ENCODE results near the gene USP14. TPM values are rescaled to one million over a fixed set of nuclear protein-coding genes. Genes with fewer than 3 reads are reported as not detected.

Gene USP14
- total RNA-seq, 1 experiment from 2014 or later: 56.1 TPM

DNA sequence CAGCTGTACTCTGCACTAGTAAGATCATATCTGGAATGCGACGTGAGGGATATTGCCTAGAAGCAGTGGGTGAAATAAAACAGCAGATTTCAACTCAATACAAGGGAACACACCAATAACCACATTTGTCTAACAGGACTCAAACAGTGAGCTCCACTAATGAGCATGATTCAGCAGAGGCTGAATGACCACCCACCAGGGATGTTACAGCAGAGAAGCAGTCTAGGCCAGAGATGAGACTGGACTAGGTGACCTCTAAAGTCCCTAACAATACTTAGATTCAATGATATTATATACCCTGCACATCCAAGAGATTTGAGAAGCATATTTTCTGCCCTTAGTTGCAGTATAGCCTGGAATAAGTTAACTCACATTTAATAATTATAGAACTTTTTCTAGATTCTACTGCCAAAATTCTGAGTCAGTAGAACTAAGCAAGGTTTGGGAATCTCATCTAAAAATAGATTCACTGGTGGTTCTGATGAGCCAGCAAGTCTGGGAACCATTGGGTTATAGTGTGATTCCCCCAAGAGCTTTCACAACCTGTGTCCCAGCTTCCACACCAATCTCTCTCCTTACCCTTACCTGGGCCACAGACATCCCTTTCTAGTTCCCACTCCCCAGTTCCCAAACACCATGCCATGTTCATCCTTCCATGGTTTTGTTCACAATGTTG lies 103.2 kb downstream of the USP14 start:
- Histone ChIP-seq H3K9me2 (ENCODE audit: insufficient read depth) (no peaks in the 10 kb centered on the region), H3K4me1 (ENCODE audit: control insufficient read depth in 1 of 2, insufficient read depth in 2 of 2, low read length in 2 of 2) (no peaks in the 10 kb centered on the region), H4K20me1 (ENCODE audit: insufficient read depth) (no peaks in the 10 kb centered on the region), H3K27ac (ENCODE audit: low read depth, low read length) (no peak overlapping the region), H3K36me3 (ENCODE audit: control insufficient read depth in 1 of 2, insufficient read depth in 2 of 2, low read length in 2 of 2) (peaks cover 10% of the 10 kb centered on the region in 2 experiments; a peak in 2 of 4 replicates), H3K4me3 (replicated peaks in 1 of 2; ENCODE audit: low read depth in 1 of 2, low read length in 2 of 2) (no peak overlapping the region), H3K4me2 (ENCODE audit: low read length) (no peak overlapping the region), H2AFZ (ENCODE audit: low read depth, low read length, poor library complexity, severe bottlenecking) (no peak overlapping the region), H3K9ac (ENCODE audit: low read length) (no peak overlapping the region), H3K79me2 (ENCODE audit: insufficient read depth, low read length) (peaks cover 20% of the 10 kb centered on the region), H3K27me3 (ENCODE audit: insufficient read depth, low read length) (no peaks in the 10 kb centered on the region), H3K9me3 (ENCODE audit: control insufficient read depth in 1 of 2, insufficient read depth in 1 of 2, low read depth in 1 of 2, low read length in 2 of 2) (no peaks in the 10 kb centered on the region)
- ChIA-PET POLR2A (no interaction called here), RAD21 (ENCODE audit: low non-redundant PET in 1 of 2, low total read pairs in 2 of 2, uncharacterized antibody in 2 of 2, unreplicated experiment in 2 of 2) (no interaction called here), CTCF (no interaction called here)
- BruUV-seq (replicated peaks): no TSS peak
- intact Hi-C loops (cut with micrococcal nuclease): no loop called here
- DNase-seq (ENCODE audit: low read depth, low spot score) (no peak), ATAC-seq (no peak)
- TF ChIP-seq ZNF274 (IDR thresholded peaks at IDR 0.05; ENCODE audit: low read depth, low read length): no peak
- no peak for TF ChIP-seq TCF7L2 (IDR thresholded peaks at IDR 0.05; ENCODE audit: borderline replicate concordance, extremely low read depth, insufficient read depth, insufficient read length)
- TF ChIP-seq, protein P1, sequence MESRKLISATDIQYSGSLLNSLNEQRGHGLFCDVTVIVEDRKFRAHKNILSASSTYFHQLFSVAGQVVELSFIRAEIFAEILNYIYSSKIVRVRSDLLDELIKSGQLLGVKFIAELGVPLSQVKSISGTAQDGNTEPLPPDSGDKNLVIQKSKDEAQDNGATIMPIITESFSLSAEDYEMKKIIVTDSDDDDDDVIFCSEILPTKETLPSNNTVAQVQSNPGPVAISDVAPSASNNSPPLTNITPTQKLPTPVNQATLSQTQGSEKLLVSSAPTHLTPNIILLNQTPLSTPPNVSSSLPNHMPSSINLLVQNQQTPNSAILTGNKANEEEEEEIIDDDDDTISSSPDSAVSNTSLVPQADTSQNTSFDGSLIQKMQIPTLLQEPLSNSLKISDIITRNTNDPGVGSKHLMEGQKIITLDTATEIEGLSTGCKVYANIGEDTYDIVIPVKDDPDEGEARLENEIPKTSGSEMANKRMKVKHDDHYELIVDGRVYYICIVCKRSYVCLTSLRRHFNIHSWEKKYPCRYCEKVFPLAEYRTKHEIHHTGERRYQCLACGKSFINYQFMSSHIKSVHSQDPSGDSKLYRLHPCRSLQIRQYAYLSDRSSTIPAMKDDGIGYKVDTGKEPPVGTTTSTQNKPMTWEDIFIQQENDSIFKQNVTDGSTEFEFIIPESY (IDR thresholded peaks at IDR 0.05; ENCODE audit: extremely low read depth, insufficient replicate concordance, low read length): no peak
- TF ChIP-seq ATF3 (IDR thresholded peaks at IDR 0.05): no peak
- TF ChIP-seq ELF1 (IDR thresholded peaks at IDR 0.05; ENCODE audit: borderline replicate concordance, low read depth): no peak
- no peak for TF ChIP-seq EGR1 (IDR thresholded peaks at IDR 0.05; ENCODE audit: low read depth)
- TF ChIP-seq POLR2A (IDR thresholded peaks at IDR 0.05; ENCODE audit: borderline replicate concordance, extremely low read depth, insufficient read depth, insufficient read length): no peak
- no peak for TF ChIP-seq FOSL1 (IDR thresholded peaks at IDR 0.05; ENCODE audit: low read depth)
- TF ChIP-seq RAD21 (IDR thresholded peaks at IDR 0.05; ENCODE audit: low read depth): no peak
- TF ChIP-seq CBX3 (IDR thresholded peaks at IDR 0.05; ENCODE audit: low read depth): no peak

Small RNA genes lying within 50 kb of the gene (microRNA-seq; reads per million reads assigned to microRNA genes)
- not detected for gene MIR8078 (ENCODE audit: borderline number of aligned reads)

Other genes starting within 250 kb of the USP14 start
- gene TUBB8B, start 108.9 kb upstream of the USP14 start, total RNA-seq (2021; ENCODE audit: unreplicated experiment): 0.57 TPM
- 26.0 TPM for gene THOC1, start 109.5 kb downstream of the USP14 start, total RNA-seq (2021; ENCODE audit: unreplicated experiment)